Endothelial cell (in vitro differentiated cells): Measurements from ENCODE around the gene KCNE1. TPM values are rescaled to one million over a fixed set of nuclear protein-coding genes. Genes with fewer than 3 reads are reported as not detected.
"Not testable (repeated sequence)": the region's sequence is repeated elsewhere in the genome, so short reads cannot be mapped to it uniquely, and the experiment has no call there.

ENCODE experiments used
- DNase-seq: peaks from one replicate; pipeline ENCODE4 v3.0.0; 2021; ENCODE audit warnings: low spot score
- H3K27ac Mint-ChIP-seq: one replicate; pipeline ENCODE4 v1.8.0; 2021; ENCODE audit warnings: mixed read lengths, inconsistent platforms; ENCODE audit not compliant: unreplicated experiment
- H3K27me3 Mint-ChIP-seq: one replicate; pipeline ENCODE4 v1.8.0; 2021; ENCODE audit warnings: mild to moderate bottlenecking, moderate library complexity, mixed read lengths, inconsistent platforms; ENCODE audit not compliant: unreplicated experiment
- H3K36me3 Mint-ChIP-seq: one replicate; pipeline ENCODE4 v1.8.0; 2021; ENCODE audit warnings: mild to moderate bottlenecking, low read depth, mixed read lengths, inconsistent platforms; ENCODE audit not compliant: unreplicated experiment
- H3K4me1 Mint-ChIP-seq: one replicate; pipeline ENCODE4 v1.8.0; 2021; ENCODE audit warnings: mild to moderate bottlenecking, mixed read lengths, inconsistent platforms; ENCODE audit not compliant: unreplicated experiment
- H3K4me3 Mint-ChIP-seq: one replicate; pipeline ENCODE4 v1.8.0; 2021; ENCODE audit warnings: mild to moderate bottlenecking, mixed read lengths, inconsistent platforms; ENCODE audit not compliant: unreplicated experiment
- H3K9me3 Mint-ChIP-seq: one replicate; pipeline ENCODE4 v1.8.0; 2021; ENCODE audit warnings: mixed read lengths, inconsistent platforms; ENCODE audit not compliant: unreplicated experiment
- total RNA-seq: library from RNA; stranded (reverse); fragmentation: NEBNext Ultra II Directional; extraction: Animal tissue kit (Norgen Biotek cat#: 25700); gene quantifications from one replicate; pipeline ENCODE4 v1.2.1, GENCODE V29; 2021; ENCODE audit not compliant: unreplicated experiment
- TF ChIP-seq, protein P1 (sequence below): fragments of 200-600 bp; sonication (generic); IDR thresholded peaks from one replicate; pipeline ENCODE4 v1.5.0; 2021; ENCODE audit warnings: antibody characterized with exemption; ENCODE audit not compliant: unreplicated experiment

KCNE1 gene
- total RNA-seq, 1 donor from 2014 or later, result 0.26 TPM

DNA sequence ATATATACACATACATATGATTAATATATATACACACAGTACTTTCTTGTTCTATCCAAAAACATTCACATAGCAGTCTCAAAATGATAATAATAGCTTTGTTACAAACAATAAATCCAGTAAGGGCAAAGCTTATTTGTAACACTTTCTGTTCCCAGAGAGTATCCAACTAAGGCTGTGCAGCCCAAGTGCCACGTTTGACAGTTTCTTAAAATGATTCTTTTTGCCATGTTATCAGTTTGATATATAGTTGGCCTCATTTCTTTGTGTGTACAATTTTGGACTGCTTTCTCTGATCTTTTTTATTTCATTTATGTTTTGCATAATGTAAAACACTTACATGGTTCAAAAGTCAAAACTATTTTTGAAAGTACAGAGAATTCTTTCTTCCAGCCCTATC is 11.8 kb downstream of the KCNE1 start:
- TF ChIP-seq, protein P1, sequence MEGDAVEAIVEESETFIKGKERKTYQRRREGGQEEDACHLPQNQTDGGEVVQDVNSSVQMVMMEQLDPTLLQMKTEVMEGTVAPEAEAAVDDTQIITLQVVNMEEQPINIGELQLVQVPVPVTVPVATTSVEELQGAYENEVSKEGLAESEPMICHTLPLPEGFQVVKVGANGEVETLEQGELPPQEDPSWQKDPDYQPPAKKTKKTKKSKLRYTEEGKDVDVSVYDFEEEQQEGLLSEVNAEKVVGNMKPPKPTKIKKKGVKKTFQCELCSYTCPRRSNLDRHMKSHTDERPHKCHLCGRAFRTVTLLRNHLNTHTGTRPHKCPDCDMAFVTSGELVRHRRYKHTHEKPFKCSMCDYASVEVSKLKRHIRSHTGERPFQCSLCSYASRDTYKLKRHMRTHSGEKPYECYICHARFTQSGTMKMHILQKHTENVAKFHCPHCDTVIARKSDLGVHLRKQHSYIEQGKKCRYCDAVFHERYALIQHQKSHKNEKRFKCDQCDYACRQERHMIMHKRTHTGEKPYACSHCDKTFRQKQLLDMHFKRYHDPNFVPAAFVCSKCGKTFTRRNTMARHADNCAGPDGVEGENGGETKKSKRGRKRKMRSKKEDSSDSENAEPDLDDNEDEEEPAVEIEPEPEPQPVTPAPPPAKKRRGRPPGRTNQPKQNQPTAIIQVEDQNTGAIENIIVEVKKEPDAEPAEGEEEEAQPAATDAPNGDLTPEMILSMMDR, result no peak
- Mint-ChIP-seq H3K27me3 (peaks cover 3% of the 10 kb centered on the region), H3K4me3 (no peak overlapping the region), H3K36me3 (no peaks in the 10 kb centered on the region), H3K27ac (no peak overlapping the region), H3K4me1 (peaks cover 3% of the 10 kb centered on the region), H3K9me3 (no peaks in the 10 kb centered on the region)
- DNase-seq, result no peak

DNA sequence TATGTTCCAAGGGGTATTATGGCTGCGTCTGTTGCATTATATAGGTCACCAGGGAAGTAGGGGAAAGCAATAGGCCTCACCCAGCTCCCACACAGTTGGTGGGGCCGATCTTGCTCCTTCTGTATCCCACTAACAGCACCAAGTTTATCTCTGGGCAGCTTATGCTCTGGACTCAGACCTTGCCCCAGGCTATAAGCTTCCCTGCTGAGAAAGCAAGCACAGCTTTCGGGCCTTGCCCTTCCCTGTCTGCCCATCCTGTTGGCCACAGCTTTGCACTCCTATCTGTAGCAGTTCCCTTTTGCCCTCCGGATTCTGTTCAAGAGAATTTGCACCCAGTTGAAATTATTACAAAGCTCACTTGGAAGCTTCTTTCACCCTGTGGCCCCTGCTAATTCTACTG is 12.9 kb downstream of the KCNE1 start:
- Mint-ChIP-seq H3K27ac (no peak overlapping the region), H3K4me1 (peaks cover 3% of the 10 kb centered on the region), H3K9me3 (no peaks in the 10 kb centered on the region), H3K36me3 (no peaks in the 10 kb centered on the region), H3K27me3 (peaks cover 3% of the 10 kb centered on the region), H3K4me3 (no peak overlapping the region)
- no peak for DNase-seq
- TF ChIP-seq, protein P1, result no peak

DNA sequence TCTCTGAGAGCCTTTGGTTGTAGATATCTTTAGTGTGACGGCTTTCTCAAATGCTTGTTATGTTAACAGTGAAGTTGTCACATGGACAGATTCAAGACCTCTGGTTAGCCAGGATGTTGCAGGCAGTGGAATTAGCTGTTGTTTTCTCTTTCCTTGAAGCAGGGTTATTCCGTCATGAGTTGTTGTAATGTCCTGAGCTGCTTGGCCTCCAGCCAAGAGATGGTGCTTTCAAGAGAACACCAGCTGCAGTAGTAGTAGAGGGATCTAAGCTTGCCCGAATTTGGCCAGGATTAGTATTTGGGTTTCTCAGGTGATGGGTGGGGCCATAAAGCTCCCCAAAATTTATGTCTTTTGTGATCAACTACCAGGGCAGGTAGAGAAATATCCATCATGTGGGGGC is 13.4 kb downstream of the KCNE1 start:
- Mint-ChIP-seq H3K36me3 (no peaks in the 10 kb centered on the region), H3K4me3 (no peak overlapping the region), H3K27me3 (peaks cover 3% of the 10 kb centered on the region), H3K9me3 (no peaks in the 10 kb centered on the region), H3K4me1 (no peaks in the 10 kb centered on the region), H3K27ac (no peak overlapping the region)
- TF ChIP-seq, protein P1, result no peak
- no peak for DNase-seq

DNA sequence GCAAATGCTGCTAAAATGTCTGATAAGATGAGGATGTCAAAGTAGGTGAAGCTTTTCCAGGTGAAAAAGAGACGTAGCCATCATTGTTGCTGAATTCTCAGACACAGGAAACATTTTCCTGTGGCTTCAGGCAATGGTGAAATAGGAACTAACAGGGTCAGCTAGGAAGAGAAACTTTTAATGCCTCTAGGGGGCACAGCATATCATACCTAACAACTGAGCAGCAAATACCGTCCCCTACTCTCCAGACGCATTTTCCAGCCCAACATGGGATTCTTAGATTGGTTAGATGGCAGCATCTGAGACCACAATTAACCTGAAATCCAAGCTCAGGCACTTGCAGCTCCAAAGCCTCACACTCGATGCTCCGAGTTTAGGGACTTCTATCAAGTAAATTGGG is 28.2 kb downstream of the KCNE1 start:
- H3K27me3 Mint-ChIP-seq, H3K9me3 Mint-ChIP-seq, H3K4me3 Mint-ChIP-seq, DNase-seq, H3K27ac Mint-ChIP-seq, H3K4me1 Mint-ChIP-seq, H3K36me3 Mint-ChIP-seq: not testable (repeated sequence)

DNA sequence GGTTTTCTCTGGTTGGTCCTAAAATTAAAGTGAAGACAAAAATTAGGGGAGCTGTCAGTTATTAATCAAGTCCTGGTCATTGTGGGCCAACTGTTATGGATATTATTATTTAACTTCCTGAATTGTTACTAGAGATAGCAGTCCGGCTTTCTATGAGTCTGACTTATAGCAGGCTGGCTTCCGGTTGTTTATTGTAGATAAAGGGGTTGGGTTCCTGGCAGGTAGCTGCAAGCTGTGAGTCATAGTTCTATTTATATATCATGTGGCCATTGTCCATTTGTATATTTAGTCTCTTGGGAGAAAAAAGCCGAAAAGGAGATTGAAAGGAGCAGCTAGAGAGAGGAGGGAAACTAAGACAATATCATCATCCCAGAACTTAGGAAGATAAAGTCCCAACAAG is 28.6 kb downstream of the KCNE1 start:
- H3K27me3 Mint-ChIP-seq, H3K4me1 Mint-ChIP-seq: not testable (repeated sequence)

DNA sequence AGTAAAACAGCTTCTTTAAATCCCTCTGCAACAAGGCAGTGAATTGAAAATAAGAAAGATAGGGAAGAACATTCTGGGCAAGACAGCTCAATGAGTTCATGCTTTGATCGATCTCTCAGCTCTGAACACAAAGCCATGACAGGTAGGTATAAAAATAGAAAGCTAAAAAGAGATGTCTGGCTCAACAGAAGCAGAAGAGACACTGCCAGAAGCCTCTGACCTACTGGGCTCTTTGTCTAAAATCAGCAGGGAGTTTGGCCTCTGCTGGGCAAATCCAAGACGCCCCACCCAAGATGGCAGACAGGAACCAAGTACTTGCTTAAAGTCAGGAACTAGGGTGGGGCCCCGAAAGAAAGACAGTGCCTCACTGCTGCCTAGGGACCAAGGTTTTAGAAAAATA is 44.7 kb downstream of the KCNE1 start:
- H3K9me3 Mint-ChIP-seq, H3K27ac Mint-ChIP-seq, DNase-seq, H3K4me3 Mint-ChIP-seq, H3K4me1 Mint-ChIP-seq, H3K27me3 Mint-ChIP-seq, H3K36me3 Mint-ChIP-seq: not testable (repeated sequence)

More for the DNA sequence above, 28.6 kb downstream of the KCNE1 start:
- not testable (repeated sequence) for H3K27ac Mint-ChIP-seq, H3K9me3 Mint-ChIP-seq, H3K36me3 Mint-ChIP-seq, DNase-seq, H3K4me3 Mint-ChIP-seq

DNA sequence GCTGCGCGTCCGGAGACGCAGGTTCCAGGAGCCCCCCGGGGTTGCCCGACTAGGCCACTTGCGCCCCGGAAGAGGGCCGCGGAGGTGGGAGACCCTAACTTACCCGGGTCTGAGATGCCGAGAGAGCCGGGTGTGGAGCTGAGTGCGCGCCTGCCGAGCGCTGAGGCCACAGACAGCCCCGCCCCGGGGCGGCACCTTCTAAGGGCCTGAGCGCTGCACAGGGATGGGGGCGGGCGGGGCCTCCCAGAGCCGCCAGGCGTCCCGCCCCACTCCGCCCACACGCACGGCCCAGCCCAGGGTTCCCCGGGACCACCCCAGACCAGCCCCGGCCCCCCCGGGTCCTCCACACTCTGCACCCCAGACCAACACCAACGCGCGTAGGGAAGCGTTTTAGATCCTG is 52.6 kb downstream of the KCNE1 start:
- not testable (repeated sequence) for H3K9me3 Mint-ChIP-seq, DNase-seq, H3K36me3 Mint-ChIP-seq, H3K4me3 Mint-ChIP-seq, H3K4me1 Mint-ChIP-seq, H3K27me3 Mint-ChIP-seq, H3K27ac Mint-ChIP-seq

DNA sequence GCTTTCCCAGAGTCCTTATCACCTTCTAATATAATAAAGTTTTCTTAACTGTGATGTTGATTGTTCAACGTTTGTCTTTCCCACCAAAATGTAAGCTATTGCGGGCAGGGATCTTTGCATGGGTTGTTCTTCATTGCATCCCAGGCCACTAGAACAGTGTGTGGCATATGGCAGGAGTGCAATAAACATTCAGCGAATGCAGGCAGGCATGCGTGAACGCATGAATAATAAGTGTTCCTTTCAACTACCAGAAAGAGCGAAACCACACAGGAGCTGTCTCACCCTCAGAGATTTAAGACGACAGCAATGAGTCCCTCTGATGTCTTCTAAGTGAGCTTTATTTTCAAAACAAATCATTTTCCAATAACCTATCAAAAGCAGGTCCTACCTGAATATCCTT is 53.7 kb downstream of the KCNE1 start:
- not testable (repeated sequence) for H3K9me3 Mint-ChIP-seq, H3K27ac Mint-ChIP-seq, H3K4me1 Mint-ChIP-seq, H3K36me3 Mint-ChIP-seq, DNase-seq, H3K27me3 Mint-ChIP-seq, H3K4me3 Mint-ChIP-seq

DNA sequence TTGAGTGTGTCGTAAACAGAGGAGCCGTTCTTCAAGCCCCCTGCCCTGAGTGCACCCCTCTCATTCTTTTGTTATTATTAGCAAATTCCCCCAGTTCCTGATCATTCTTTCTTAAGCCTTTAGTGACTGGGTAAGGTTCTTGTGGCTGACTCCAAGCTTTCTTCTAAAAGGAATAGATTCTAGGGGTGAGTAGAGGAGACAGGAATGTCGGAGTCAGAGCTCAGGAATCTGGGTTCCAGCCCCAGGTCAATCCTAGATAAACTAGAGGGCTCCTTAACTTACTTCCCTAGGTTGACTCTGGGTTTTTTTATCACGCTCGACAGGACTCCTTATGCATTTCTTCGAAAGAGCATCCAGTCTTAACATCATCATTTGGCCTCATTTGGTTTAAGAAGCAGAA is 55.8 kb downstream of the KCNE1 start:
- DNase-seq, H3K4me3 Mint-ChIP-seq, H3K9me3 Mint-ChIP-seq, H3K27me3 Mint-ChIP-seq, H3K36me3 Mint-ChIP-seq, H3K27ac Mint-ChIP-seq, H3K4me1 Mint-ChIP-seq: not testable (repeated sequence)

DNA sequence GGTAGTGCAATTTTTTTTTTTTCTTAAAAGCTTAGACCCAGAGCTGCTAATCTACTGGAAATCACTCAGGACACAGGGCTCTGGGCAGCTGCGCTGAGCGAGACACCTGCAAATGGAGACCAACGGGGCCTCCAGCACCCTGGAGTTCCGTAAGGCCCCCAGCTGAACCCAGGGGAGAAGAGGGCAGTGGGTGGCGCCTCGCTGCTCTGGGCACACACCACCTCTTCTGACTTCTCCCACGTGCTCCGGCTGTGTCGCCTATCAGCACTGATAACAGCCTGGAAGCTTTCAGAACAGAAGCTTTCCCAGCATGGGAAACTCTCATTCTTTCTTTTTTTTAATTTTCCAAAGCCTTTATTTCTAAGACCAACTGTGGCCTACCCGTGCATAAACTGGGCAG is 56.4 kb downstream of the KCNE1 start:
- not testable (repeated sequence) for H3K4me3 Mint-ChIP-seq, H3K36me3 Mint-ChIP-seq, DNase-seq, H3K9me3 Mint-ChIP-seq, H3K27ac Mint-ChIP-seq, H3K4me1 Mint-ChIP-seq, H3K27me3 Mint-ChIP-seq
